Stimulated activated CD4-positive, alpha-beta T cell treated with anti-CD3 and anti-CD28 coated beads, TNF-alpha, amount 100 ng/mL, for 4 hours (primary cell): ENCODE data around the gene AP3M1.
A peak's percentile ranks its signal among the peaks of the same experiment; 100 is the strongest.
"Not testable (repeated sequence)": the region's sequence is repeated elsewhere in the genome, so short reads cannot be mapped to it uniquely, and the experiment has no call there.

Experiments used
- DNase-seq, 3 experiments: peaks; one replicate each; pipeline ENCODE4 v3.0.0-alpha.2; 2020; ENCODE audit warnings: low read depth in 3 of 3

The AP3M1 gene

GRCh38 chr10:74163319-74164068 is 12.9 kb upstream of the AP3M1 start:
- DNase-seq: no peak

GRCh38 chr10:74160013-74160412 is 9.4 kb upstream of the AP3M1 start:
- no peak for DNase-seq

GRCh38 chr10:74156919-74157289 is 6.3 kb upstream of the AP3M1 start:
- DNase-seq: no peak

- DNase-seq: no peak
These were observed 3.0 kb upstream of the AP3M1 start for GRCh38 chr10:74153676-74154075.

GRCh38 chr10:74153123-74153522 is 2.5 kb upstream of the AP3M1 start:
- DNase-seq: no peak

GRCh38 chr10:74151879-74152722 is 1.5 kb upstream of the AP3M1 start:
- no peak for DNase-seq

- DNase-seq: peak; percentile 99 to 100 (median 100)
These were observed 606 bp upstream of the AP3M1 start, which contains the start of gene ADK for GRCh38 chr10:74150990-74151878. Gene ADK, plus strand, starts transcription at chr10:74151221. Its CDS starts 58 bp downstream, at chr10:74151279.

GRCh38 chr10:74146980-74147379 is 3.6 kb downstream of the AP3M1 start:
- not testable (repeated sequence) for DNase-seq

- DNase-seq: no peak
These were observed 5.5 kb downstream of the AP3M1 start for GRCh38 chr10:74145133-74145532.

- DNase-seq: no peak
These were observed 10.1 kb downstream of the AP3M1 start for GRCh38 chr10:74140553-74140952.

GRCh38 chr10:74139981-74140380 is 10.6 kb downstream of the AP3M1 start:
- no peak for DNase-seq

- not testable (repeated sequence) for DNase-seq
These were observed 12.0 kb downstream of the AP3M1 start for GRCh38 chr10:74138596-74138995.

- DNase-seq: no peak
These were observed 12.6 kb downstream of the AP3M1 start for GRCh38 chr10:74137992-74138391.

GRCh38 chr10:74135452-74135851 is 15.2 kb downstream of the AP3M1 start:
- DNase-seq: no peak

- DNase-seq: no peak
These were observed 16.5 kb downstream of the AP3M1 start for GRCh38 chr10:74133923-74134820.

- DNase-seq: no peak
These were observed 27.5 kb downstream of the AP3M1 start for GRCh38 chr10:74123081-74123480.

GRCh38 chr10:74122060-74122459 is 28.6 kb downstream of the AP3M1 start:
- no peak for DNase-seq

GRCh38 chr10:74121368-74121767 is 29.3 kb downstream of the AP3M1 start:
- DNase-seq: no peak

GRCh38 chr10:74120911-74121310 is 29.7 kb downstream of the AP3M1 start:
- DNase-seq: no peak

GRCh38 chr10:74118804-74119203 is 31.8 kb downstream of the AP3M1 start:
- no peak for DNase-seq

- DNase-seq: no peak
These were observed 32.9 kb downstream of the AP3M1 start for GRCh38 chr10:74117738-74118137.
